Mucosa of stomach (tissue), 1 donor: ENCODE data around the gene MCOLN1.
A peak's percentile ranks its signal among the peaks of the same experiment; 100 is the strongest.
"Not testable (repeated sequence)": the region's sequence is repeated elsewhere in the genome, so short reads cannot be mapped to it uniquely, and the experiment has no call there.

Source experiments
- H3K27me3 ChIP-seq: one replicate; pipeline ENCODE4 v1.7.0; 2013; ENCODE audit warnings: mild to moderate bottlenecking, low read length; ENCODE audit not compliant: control insufficient read depth, insufficient read depth
- H3K36me3 ChIP-seq: one replicate; pipeline ENCODE4 v1.7.0; 2013; ENCODE audit warnings: low read length; ENCODE audit not compliant: control insufficient read depth, insufficient read depth
- H3K4me1 ChIP-seq: one replicate; pipeline ENCODE4 v1.7.0; 2013; ENCODE audit warnings: mild to moderate bottlenecking, low read length; ENCODE audit not compliant: control insufficient read depth, insufficient read depth
- H3K4me3 ChIP-seq: one replicate; pipeline ENCODE4 v1.7.0; 2013; ENCODE audit warnings: low read length
- H3K9ac ChIP-seq: one replicate; pipeline ENCODE4 v1.7.0; 2013; ENCODE audit warnings: mild to moderate bottlenecking, low read length, moderate library complexity
- H3K9me3 ChIP-seq: one replicate; pipeline ENCODE4 v1.7.0; 2013; ENCODE audit warnings: mild to moderate bottlenecking, low read length, moderate library complexity; ENCODE audit not compliant: control insufficient read depth
- donor health status: Pancreatic carcinoma.

MCOLN1 gene

GRCh38 chr19:7529610-7530490, 7.4 kb downstream of the MCOLN1 start:
- H3K9me3 ChIP-seq = no peaks in the 10 kb centered on the region
- H3K9ac ChIP-seq = no peak overlapping the region
- no peaks in the 10 kb centered on the region for H3K36me3 ChIP-seq
- no peaks in the 10 kb centered on the region for H3K27me3 ChIP-seq
- H3K4me3 ChIP-seq = no peak overlapping the region
- peaks cover 4% of the 10 kb centered on the region for H3K4me1 ChIP-seq

DNA sequence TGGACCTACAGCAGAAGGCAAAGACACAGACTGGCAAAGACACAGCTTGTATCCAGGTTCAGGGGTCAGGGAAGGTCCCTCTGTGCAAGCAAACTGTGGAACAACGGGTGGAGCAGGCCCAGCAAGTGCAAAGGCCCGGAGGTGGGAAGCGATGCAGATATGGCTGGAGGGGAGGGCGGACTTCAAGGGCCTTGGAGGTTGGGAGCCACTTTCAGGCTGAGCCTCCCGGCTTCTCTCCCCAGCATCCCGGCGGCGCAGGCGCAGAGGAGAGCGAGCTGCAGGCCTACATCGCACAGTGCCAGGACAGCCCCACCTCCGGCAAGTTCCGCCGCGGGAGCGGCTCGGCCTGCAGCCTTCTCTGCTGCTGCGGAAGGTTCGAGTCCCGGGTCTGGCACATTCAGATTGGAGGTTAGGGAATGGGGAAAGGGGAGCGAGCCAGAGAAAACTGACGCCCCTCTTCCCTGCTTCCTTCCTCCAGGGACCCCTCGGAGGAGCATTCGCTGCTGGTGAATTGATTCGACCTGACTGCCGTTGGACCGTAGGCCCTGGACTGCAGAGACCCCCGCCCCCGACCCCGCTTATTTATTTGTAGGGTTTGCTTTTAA, 11.0 kb downstream of the MCOLN1 start:
- Histone ChIP-seq H3K4me3 (peak overlapping the region; percentile 20), H3K27me3 (no peaks in the 10 kb centered on the region), H3K9me3 (no peaks in the 10 kb centered on the region), H3K36me3 (no peaks in the 10 kb centered on the region), H3K4me1 (peaks cover 4% of the 10 kb centered on the region), H3K9ac (peak overlapping the region; percentile 70)

GRCh38 chr19:7533925-7534480, 11.6 kb downstream of the MCOLN1 start:
- Histone ChIP-seq H3K4me3 (peak overlapping the region; percentile 94), H3K9me3 (no peaks in the 10 kb centered on the region), H3K9ac (peak overlapping the region; percentile 85), H3K4me1 (peaks cover 4% of the 10 kb centered on the region), H3K27me3 (no peaks in the 10 kb centered on the region), H3K36me3 (no peaks in the 10 kb centered on the region)

DNA sequence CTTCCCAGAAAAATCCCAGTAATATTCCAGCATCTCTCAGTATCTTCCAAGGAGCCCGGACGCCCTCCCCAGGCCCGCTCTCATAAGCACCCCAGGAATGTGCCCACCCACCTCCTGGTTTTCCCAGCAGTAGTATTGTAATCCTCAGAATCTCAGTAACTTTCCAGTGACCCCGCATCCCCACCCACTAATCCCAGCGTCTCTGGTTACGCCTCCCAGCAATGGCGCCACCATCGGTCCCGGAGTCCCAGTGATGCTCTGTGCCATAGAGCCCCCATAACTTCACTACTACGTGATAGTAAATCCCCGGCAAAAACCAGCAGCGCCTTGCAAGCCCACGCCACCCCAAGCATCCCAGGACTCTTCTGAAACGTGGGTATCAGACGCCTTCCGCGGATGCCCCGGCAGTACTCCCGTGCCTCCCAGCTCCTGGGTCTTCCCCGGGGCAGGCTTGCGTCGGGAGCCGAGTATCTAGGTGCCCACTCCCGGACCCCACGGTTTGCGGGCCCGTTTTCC, 12.2 kb downstream of the MCOLN1 start:
- no peaks in the 10 kb centered on the region for H3K9me3 ChIP-seq
- no peaks in the 10 kb centered on the region for H3K27me3 ChIP-seq
- peaks cover 4% of the 10 kb centered on the region for H3K4me1 ChIP-seq
- H3K36me3 ChIP-seq = no peaks in the 10 kb centered on the region
- H3K9ac ChIP-seq = peak overlapping the region; percentile 85
- H3K4me3 ChIP-seq = peak overlapping the region; percentile 94

DNA sequence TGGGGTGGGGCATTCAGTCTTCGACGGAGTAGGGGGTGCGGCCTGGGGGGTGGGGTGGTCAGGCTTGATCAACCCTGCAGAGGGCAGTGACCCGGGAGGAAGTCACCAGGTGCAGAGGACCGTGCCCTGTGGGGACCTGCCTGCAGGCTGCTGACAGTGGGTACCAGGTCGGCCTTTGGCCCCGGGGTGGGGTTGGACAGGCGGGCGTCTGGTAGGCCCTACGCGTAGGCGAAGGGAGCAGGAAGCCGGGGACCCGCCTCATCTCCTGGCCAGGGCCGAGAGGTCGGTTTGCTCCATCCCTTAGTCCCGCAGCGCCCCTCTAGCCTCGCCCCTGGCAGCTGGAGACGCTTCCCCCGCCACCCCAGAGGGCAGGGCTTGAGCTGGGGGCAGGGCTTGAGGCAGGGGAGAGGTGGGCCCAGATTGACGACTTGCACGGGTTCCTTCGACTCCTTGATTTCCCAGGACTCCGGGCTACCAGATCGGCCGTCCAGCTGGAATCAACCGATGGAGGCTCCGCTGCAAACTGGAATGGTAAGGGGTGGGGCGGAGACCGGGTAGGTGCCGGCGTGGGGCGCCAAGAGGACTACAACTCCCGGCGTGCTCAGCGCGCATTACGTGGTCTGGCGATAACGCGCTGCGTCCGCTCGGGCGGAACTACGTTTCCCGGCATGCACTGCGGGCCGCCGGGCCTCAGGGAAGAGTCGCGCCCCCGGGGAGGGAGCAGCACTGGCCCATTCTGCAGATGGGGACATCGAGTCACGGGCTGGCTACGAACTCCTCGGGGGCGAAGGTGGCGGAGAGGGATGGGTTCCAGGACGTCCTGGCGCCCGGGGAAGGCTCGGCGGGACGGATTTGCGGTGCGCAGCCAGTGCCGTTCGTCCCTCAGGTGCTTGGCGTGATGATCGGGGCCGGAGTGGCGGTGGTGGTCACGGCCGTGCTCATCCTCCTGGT, 12.9 kb downstream of the MCOLN1 start, which contains the start of gene PNPLA6:
Gene PNPLA6 (plus strand): TSS at position 671 of the 951 bp plus-strand sequence. CDS start 72 bp downstream, at position 743.
- Histone ChIP-seq H3K9ac (peak within 1 kb of the TSS; percentile 85), H3K9me3 (no peaks in the 10 kb centered on the region), H3K36me3 (no peaks in the 10 kb centered on the region), H3K4me3 (peak within 1 kb of the TSS; percentile 94), H3K27me3 (no peaks in the 10 kb centered on the region), H3K4me1 (peaks cover 4% of the 10 kb centered on the region)

DNA sequence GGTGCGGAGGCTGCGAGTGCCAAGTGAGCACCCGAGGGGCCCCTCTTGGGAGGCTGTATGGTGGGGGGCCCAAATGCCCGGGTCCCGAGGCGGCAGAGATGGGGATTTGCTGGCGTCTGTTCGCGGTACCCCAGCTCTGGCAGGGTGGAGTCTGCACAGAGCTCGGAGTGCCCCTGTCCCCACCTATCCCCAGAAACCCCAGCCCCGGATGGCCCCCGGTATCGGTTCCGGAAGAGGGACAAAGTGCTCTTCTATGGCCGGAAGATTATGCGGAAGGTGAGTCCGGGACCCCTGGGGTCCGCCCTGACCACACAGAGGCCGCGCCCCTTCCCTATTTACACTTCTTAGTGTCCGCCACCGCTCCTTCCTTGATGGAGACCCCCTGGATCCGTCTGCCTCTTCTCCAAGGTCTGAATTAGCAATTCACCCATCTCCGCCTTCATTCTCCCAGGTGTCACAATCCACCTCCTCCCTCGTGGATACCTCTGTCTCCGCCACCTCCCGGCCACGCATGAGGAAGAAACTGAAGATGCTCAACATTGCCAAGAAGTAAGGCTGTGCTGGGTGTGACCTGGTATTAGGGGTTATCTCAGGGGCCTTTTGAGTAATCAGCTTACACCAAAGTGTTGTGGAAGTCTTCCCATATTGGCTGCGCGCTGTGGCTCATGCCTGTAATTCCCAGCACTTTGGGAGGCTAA, 13.7 kb downstream of the MCOLN1 start:
- Histone ChIP-seq H3K9me3 (no peaks in the 10 kb centered on the region), H3K4me1 (peaks cover 4% of the 10 kb centered on the region), H3K36me3 (no peaks in the 10 kb centered on the region), H3K27me3 (no peaks in the 10 kb centered on the region), H3K4me3 (peak overlapping the region; percentile 94), H3K9ac (peak overlapping the region; percentile 85)

DNA sequence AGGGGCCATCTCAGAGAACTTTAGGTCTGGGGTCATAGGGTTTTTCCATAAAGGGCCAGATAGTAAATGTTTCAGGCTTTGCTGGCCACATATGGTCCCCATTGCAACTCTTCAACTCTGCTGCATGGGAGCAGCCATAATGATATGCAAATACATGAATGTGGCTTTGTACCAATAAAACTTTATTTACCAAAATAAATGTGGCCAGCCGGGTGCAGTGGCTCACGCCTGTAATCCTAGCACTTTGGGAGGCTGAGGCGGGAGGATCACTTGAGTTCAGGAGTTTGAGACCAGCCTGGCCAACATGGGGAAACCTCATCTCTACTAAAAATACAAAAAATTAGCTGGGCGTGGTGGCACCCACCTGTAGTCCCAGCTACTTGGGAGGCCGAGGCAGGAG, 16.6 kb downstream of the MCOLN1 start:
- H3K4me1 ChIP-seq, H3K4me3 ChIP-seq, H3K36me3 ChIP-seq, H3K9ac ChIP-seq, H3K27me3 ChIP-seq, H3K9me3 ChIP-seq: not testable (repeated sequence)

DNA sequence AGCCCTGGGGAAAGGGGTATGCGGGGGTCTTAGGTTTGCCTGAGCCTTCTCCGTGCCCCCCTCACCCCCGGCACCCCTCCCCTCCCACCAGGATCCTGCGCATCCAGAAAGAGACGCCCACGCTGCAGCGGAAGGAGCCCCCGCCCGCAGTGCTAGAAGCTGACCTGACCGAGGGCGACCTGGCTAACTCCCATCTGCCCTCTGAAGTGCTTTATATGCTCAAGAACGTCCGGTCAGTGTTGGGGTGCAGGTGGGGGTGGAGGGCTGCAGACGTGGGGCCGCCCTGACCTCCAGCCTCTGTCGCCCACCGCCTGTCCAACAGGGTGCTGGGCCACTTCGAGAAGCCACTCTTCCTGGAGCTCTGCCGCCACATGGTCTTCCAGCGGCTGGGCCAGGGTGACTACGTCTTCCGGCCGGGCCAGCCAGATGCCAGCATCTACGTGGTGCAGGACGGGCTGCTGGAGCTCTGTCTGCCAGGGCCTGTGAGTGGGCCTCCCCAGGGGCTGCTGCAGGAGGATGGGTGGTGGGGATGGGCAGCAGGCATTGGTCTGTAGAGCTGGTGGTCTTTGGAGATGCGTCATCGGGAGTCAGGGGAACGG, 17.5 kb downstream of the MCOLN1 start:
- Histone ChIP-seq H3K9ac (no peak overlapping the region), H3K4me3 (no peak overlapping the region), H3K36me3 (no peaks in the 10 kb centered on the region)

GRCh38 chr19:7540761-7541474, 18.5 kb downstream of the MCOLN1 start:
- no peaks in the 10 kb centered on the region for H3K27me3 ChIP-seq
- no peak overlapping the region for H3K9ac ChIP-seq
- H3K4me3 ChIP-seq = no peak overlapping the region
- H3K9me3 ChIP-seq = no peaks in the 10 kb centered on the region
- H3K36me3 ChIP-seq = no peaks in the 10 kb centered on the region
- no peaks in the 10 kb centered on the region for H3K4me1 ChIP-seq

More for the DNA sequence above, 17.5 kb downstream of the MCOLN1 start:
- Histone ChIP-seq H3K4me1 (no peaks in the 10 kb centered on the region), H3K27me3 (no peaks in the 10 kb centered on the region), H3K9me3 (no peaks in the 10 kb centered on the region)

DNA sequence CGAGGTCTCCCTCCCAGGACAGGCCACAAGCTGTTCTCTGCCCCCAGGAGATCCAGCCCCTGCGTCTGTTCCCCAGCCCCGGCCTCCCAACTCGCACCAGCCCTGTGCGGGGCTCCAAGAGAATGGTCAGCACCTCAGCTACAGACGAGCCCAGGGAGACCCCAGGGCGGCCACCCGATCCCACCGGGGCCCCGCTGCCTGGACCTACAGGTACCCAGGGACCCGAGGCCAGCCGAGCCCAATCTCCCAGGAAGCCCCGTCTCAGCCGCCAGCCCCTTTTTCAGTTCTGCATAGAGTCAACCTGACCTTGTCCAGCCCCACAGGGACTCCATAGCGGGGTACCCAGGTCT, 19.0 kb downstream of the MCOLN1 start:
- Histone ChIP-seq H3K27me3 (no peaks in the 10 kb centered on the region), H3K4me3 (no peak overlapping the region), H3K9me3 (no peaks in the 10 kb centered on the region), H3K9ac (no peak overlapping the region), H3K36me3 (no peaks in the 10 kb centered on the region), H3K4me1 (no peaks in the 10 kb centered on the region)
